ENCODE measurements around the gene GNAZ.

DNA sequence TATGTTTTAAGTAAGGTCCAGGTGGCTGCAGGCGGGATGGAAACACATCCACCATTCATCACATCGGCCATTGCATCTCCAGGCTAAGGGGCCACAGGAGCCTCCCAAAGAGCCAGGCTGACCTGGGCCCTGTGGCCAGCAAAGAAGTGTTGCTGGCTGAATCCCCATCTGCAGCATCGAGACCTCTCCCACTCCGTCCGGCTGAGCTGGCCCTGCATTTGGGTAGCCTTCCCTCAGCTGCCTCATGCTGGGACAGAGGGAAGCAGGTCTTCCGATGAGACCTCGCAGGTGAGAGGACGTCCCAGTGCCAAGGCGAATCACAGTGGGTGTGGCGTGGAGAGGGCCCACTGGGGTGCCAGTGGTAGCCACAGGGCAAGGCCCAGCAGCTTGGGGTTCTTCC lies 47.0 kb downstream of the GNAZ start:
- TF ChIP-seq POLR2AphosphoS5 (IDR thresholded peaks at IDR 0.05; ENCODE audit: low read depth, low read length) (no peak), POLR2A (IDR thresholded peaks at IDR 0.05; ENCODE audit: low read depth, low read length) (no peak), TAF1 (IDR thresholded peaks at IDR 0.05; ENCODE audit: low read depth, low read length) (no peak), POU2F2 (IDR thresholded peaks at IDR 0.05; ENCODE audit: low read depth, low read length) (no peak), PAX5 (IDR thresholded peaks at IDR 0.05; ENCODE audit: insufficient read depth, low read length, severe bottlenecking) (no peak), SPI1 (IDR thresholded peaks at IDR 0.05; ENCODE audit: low read depth, low read length) (no peak)

Data from GM12891 (cell line).